IMR-90 (cell line): ENCODE measurements around the gene DHRS12. TPM values are rescaled to one million over a fixed set of nuclear protein-coding genes. Genes with fewer than 3 reads are reported as not detected.

ENCODE experiments used
- ATAC-seq: fragments of 200-7000 bp; cut with Tn5 transposase; 2 replicates; pipeline ENCODE4 v1.9.1; 2020; ENCODE audit warnings: low read depth, mild to moderate bottlenecking, moderate library complexity
- BruUV-seq: library from RNA; stranded (reverse); fragments of 400-500 nt; replicated peaks from 2 replicates; lab custom pipeline; 2021; lab: Mats Ljungman, UMichigan
- CTCF ChIA-PET: fragments of 300-600 bp; formaldehyde crosslinking; extraction: SDS; loops from one replicate; lab custom pipeline; 2021; ENCODE audit warnings: antibody characterized with exemption; lab: Yijun Ruan, JAX
- POLR2A ChIA-PET: fragments of 300-600 bp; sonication (Branson Sonifier 250); formaldehyde crosslinking; loops from one replicate; lab custom pipeline; 2022; ENCODE audit warnings: antibody characterized with exemption; ENCODE audit not compliant: unreplicated experiment; lab: Charles Lee
- DNase-seq: peaks from one replicate; pipeline ENCODE4 v3.0.0; 2013
- H2AFZ ChIP-seq: replicated peaks from 2 replicates; pipeline ENCODE3; 2013; ENCODE audit warnings: low read length, mild to moderate bottlenecking; ENCODE audit not compliant: poor library complexity
- H2AK5ac ChIP-seq: 2 replicates; pipeline ENCODE4 v1.6.1; 2013; ENCODE audit warnings: low read depth, low read length, inconsistent platforms
- H2AK9ac ChIP-seq: replicated peaks from 2 replicates; pipeline ENCODE3; 2013; ENCODE audit warnings: mild to moderate bottlenecking, low read depth, low read length, moderate library complexity; ENCODE audit not compliant: poor library complexity
- H2BK120ac ChIP-seq: 2 replicates; pipeline ENCODE4 v1.6.1; 2013; ENCODE audit warnings: low read depth, low read length, inconsistent platforms
- H2BK15ac ChIP-seq: 3 replicates; pipeline ENCODE4 v1.6.1; 2013; ENCODE audit warnings: low read depth, low read length, inconsistent platforms
- H2BK20ac ChIP-seq: 2 replicates; pipeline ENCODE4 v1.6.1; 2013; ENCODE audit warnings: low read depth, mild to moderate bottlenecking, inconsistent platforms, low read length, moderate library complexity
- H2BK5ac ChIP-seq: 2 replicates; pipeline ENCODE4 v1.6.1; 2013; ENCODE audit warnings: mild to moderate bottlenecking, low read depth, low read length, inconsistent platforms; ENCODE audit not compliant: poor library complexity, severe bottlenecking
- H3K14ac ChIP-seq: replicated peaks from 2 replicates; pipeline ENCODE4 v1.6.1; 2013; ENCODE audit warnings: low read depth, low read length, inconsistent platforms
- H3K18ac ChIP-seq: 2 replicates; pipeline ENCODE4 v1.6.1; 2013; ENCODE audit warnings: low read depth, low read length, control low read depth
- H3K23ac ChIP-seq: 2 replicates; pipeline ENCODE4 v1.6.1; 2013; ENCODE audit warnings: low read depth, low read length, inconsistent platforms
- H3K27ac ChIP-seq: 2 replicates; pipeline ENCODE4 v1.5.1; 2013; ENCODE audit warnings: mild to moderate bottlenecking, control low read depth, low read length; ENCODE audit not compliant: insufficient read depth
- H3K27me3 ChIP-seq: 2 replicates; pipeline ENCODE4 v1.6.1; 2013; ENCODE audit warnings: low read length; ENCODE audit not compliant: control insufficient read depth, insufficient read depth
- H3K36me3 ChIP-seq: 2 replicates; pipeline ENCODE4 v1.6.1; 2013; ENCODE audit warnings: low read length, mixed read lengths; ENCODE audit not compliant: control insufficient read depth, insufficient read depth
- H3K4ac ChIP-seq: 2 replicates; pipeline ENCODE4 v1.6.1; 2013; ENCODE audit warnings: low read depth, low read length, inconsistent platforms
- H3K4me1 ChIP-seq: 2 replicates; pipeline ENCODE4 v1.6.1; 2013; ENCODE audit warnings: low read length, mixed read lengths; ENCODE audit not compliant: control insufficient read depth, insufficient read depth
- H3K4me2 ChIP-seq: 2 replicates; pipeline ENCODE4 v1.6.1; 2013; ENCODE audit warnings: low read depth, mild to moderate bottlenecking, control low read depth, low read length, moderate library complexity
- H3K4me3 ChIP-seq: 2 replicates; pipeline ENCODE4 v1.5.1; 2013; ENCODE audit warnings: low read depth, mild to moderate bottlenecking, control low read depth, low read length, moderate library complexity; ENCODE audit not compliant: insufficient read depth
- H3K56ac ChIP-seq: 2 replicates; pipeline ENCODE4 v1.6.1; 2013; ENCODE audit warnings: low read length, inconsistent platforms; ENCODE audit not compliant: insufficient read depth; ENCODE audit errors: extremely low read depth
- H3K79me1 ChIP-seq, 2 experiments: 2 replicates each; pipeline ENCODE4 v1.6.1; 2013; ENCODE audit warnings: low read length in 2 of 2, inconsistent platforms in 1 of 2, low read depth in 1 of 2
- H3K9ac ChIP-seq: 2 replicates; pipeline ENCODE4 v1.6.1; 2013; ENCODE audit warnings: low read depth, low read length, control low read depth
- H3K9me1 ChIP-seq: 2 replicates; pipeline ENCODE4 v1.6.1; 2013; ENCODE audit warnings: low read length, inconsistent platforms; ENCODE audit not compliant: insufficient read depth
- H3K9me3 ChIP-seq: 2 replicates; pipeline ENCODE4 v1.6.1; 2013; ENCODE audit warnings: low read length; ENCODE audit not compliant: control insufficient read depth, insufficient read depth
- H4K20me1 ChIP-seq: 2 replicates; pipeline ENCODE4 v1.6.1; 2013; ENCODE audit warnings: low read length, inconsistent platforms; ENCODE audit not compliant: insufficient read depth
- H4K5ac ChIP-seq: 2 replicates; pipeline ENCODE4 v1.6.1; 2013; ENCODE audit warnings: mild to moderate bottlenecking, low read depth, low read length, control low read depth
- H4K8ac ChIP-seq, 2 experiments: 2 replicates each; pipeline ENCODE4 v1.6.1; 2013; ENCODE audit warnings: low read depth in 2 of 2, low read length in 2 of 2, control low read depth in 1 of 2, inconsistent platforms in 1 of 2
- H4K91ac ChIP-seq: 2 replicates; pipeline ENCODE4 v1.6.1; 2013; ENCODE audit warnings: low read depth, low read length, inconsistent platforms; ENCODE audit not compliant: insufficient read depth
- BHLHE40 ChIP-seq: fragments of 150-350 bp; IDR thresholded peaks from 2 replicates; pipeline ENCODE4 v1.6.1; 2016; ENCODE audit warnings: mild to moderate bottlenecking, low read depth, low read length
- CHD1 ChIP-seq: IDR thresholded peaks from 2 replicates; pipeline ENCODE4 v1.6.1; 2012; ENCODE audit warnings: low read depth, low read length, improper control_type of control experiment
- ELK1 ChIP-seq: fragments of 150-350 bp; IDR thresholded peaks from 2 replicates; pipeline ENCODE4 v1.6.1; 2016; ENCODE audit warnings: low read depth, mild to moderate bottlenecking, low read length, moderate library complexity, borderline replicate concordance
- FOS ChIP-seq: fragments of 150-350 bp; IDR thresholded peaks from 2 replicates; pipeline ENCODE4 v1.6.1; 2016; ENCODE audit warnings: low read depth, low read length
- MAFK ChIP-seq: IDR thresholded peaks from 2 replicates; pipeline ENCODE4 v1.6.1; 2012; ENCODE audit warnings: low read depth, low read length, improper control_type of control experiment
- MXI1 ChIP-seq: IDR thresholded peaks from 2 replicates; pipeline ENCODE4 v1.6.1; 2012; ENCODE audit warnings: low read depth, mild to moderate bottlenecking, low read length, moderate library complexity, borderline replicate concordance
- NFE2L2 ChIP-seq: fragments of 150-350 bp; IDR thresholded peaks from 2 replicates; pipeline ENCODE4 v1.6.1; 2016; ENCODE audit warnings: low read depth, mild to moderate bottlenecking, low read length
- POLR2A ChIP-seq: IDR thresholded peaks from 2 replicates; pipeline ENCODE4 v1.6.1; 2012; ENCODE audit warnings: mild to moderate bottlenecking, low read depth, low read length
- RCOR1 ChIP-seq: IDR thresholded peaks from 2 replicates; pipeline ENCODE4 v1.6.1; 2012; ENCODE audit warnings: mild to moderate bottlenecking, low read length, improper control_type of control experiment; ENCODE audit not compliant: insufficient replicate concordance
- RFX5 ChIP-seq: IDR thresholded peaks from 2 replicates; pipeline ENCODE4 v1.8.0; 2012; ENCODE audit warnings: low read depth, mild to moderate bottlenecking, low read length, moderate library complexity
- SMC3 ChIP-seq: fragments of 150-350 bp; IDR thresholded peaks from 2 replicates; pipeline ENCODE4 v1.6.1; 2016; ENCODE audit warnings: low read depth, mild to moderate bottlenecking, antibody characterized with exemption, low read length, moderate library complexity
- WGBS, 2 experiments: methylation state at CpG; one replicate each; pipeline versions ENCODE4 v1.1.5 to v1.1.7; 2013; ENCODE audit warnings: missing lambda C conversion rate in 2 of 2; ENCODE audit not compliant: insufficient read length in 1 of 2; ENCODE audit errors: extremely low coverage in 2 of 2; 5-methylcytosine and 5-hydroxymethylcytosine counted together
- dilution Hi-C: fragments of 300-500 bp; cut with HindIII; formaldehyde crosslinking; loops from one replicate; pipeline ENCODE4 v1.14.3; 2018; ENCODE audit warnings: low sequenced_read_pairs; ENCODE audit not compliant: unreplicated experiment
- in situ Hi-C: fragments of 300-500 bp; cut with MboI; formaldehyde crosslinking; loops from 3 replicates; pipeline ENCODE4 v1.14.3; 2019; ENCODE audit warnings: low sequenced_read_pairs, inconsistent platforms, mixed read lengths
- intact Hi-C: fragments of 100-400 bp; cut with micrococcal nuclease; formaldehyde crosslinking; loops from 2 replicates; pipeline ENCODE4 v1.10.0; 2022
- polyA plus RNA-seq, 3 experiments: library from polyadenylated mRNA; depleted of rRNA; stranded (reverse); fragments of >200 nt; gene quantifications; 2 replicates each; pipeline ENCODE4 v1.2.3, GENCODE V29; 2012; ENCODE audit warnings: low replicate concordance in 1 of 3
- total RNA-seq: library from RNA; depleted of rRNA; stranded (reverse); fragments of >200 nt; gene quantifications from 2 replicates; pipeline ENCODE4 v1.2.3, GENCODE V29; 2012
- TF ChIP-seq, protein P1 (sequence below): conservative IDR thresholded peaks from 2 replicates; pipeline ENCODE4 v1.5.1; 2012; ENCODE audit warnings: mild to moderate bottlenecking, low read depth, low read length, improper control_type of control experiment
- TF ChIP-seq, protein P2 (sequence below): fragments of 150-350 bp; IDR thresholded peaks from 2 replicates; pipeline ENCODE4 v1.6.1; 2017; ENCODE audit warnings: mild to moderate bottlenecking, antibody characterized with exemption, low read length, low read depth

DHRS12 gene
- total and polyA plus RNA-seq, 2 of the 4 experiments (the other 2 are of a cell fraction): 1.3 to 1.6 TPM

- 89% methylated on average over 4 of the region's 9 CpGs; no CpG with 5 or more reads in 1 of the 2 experiments for WGBS, 2 experiments
- H3K4me1 ChIP-seq: no peaks in the 10 kb centered on the region
- H2AK9ac ChIP-seq: no peak overlapping the region
- H4K8ac ChIP-seq: no peak overlapping the region
- H3K18ac ChIP-seq: no peak overlapping the region
- no peak overlapping the region for H2AFZ ChIP-seq
- no peak overlapping the region for H4K91ac ChIP-seq
- H2BK120ac ChIP-seq: no peak overlapping the region
- H3K27me3 ChIP-seq: peaks cover 10% of the 10 kb centered on the region
- H4K20me1 ChIP-seq: no peaks in the 10 kb centered on the region
- H2BK20ac ChIP-seq: no peak overlapping the region
- no peak overlapping the region for H3K23ac ChIP-seq
- H3K4ac ChIP-seq: no peak overlapping the region
- H2AK5ac ChIP-seq: no peak overlapping the region
- H2BK5ac ChIP-seq: no peak overlapping the region
- no peak overlapping the region for H3K56ac ChIP-seq
- dilution Hi-C loops (no loop called here), in situ Hi-C loops (no loop called here), intact Hi-C loops (no loop called here)
- DNase-seq (no peak), ATAC-seq (no peak)
- no TSS peak for BruUV-seq
- H3K9ac ChIP-seq: no peak overlapping the region
- no peak overlapping the region for H3K27ac ChIP-seq
- H3K4me3 ChIP-seq: no peak overlapping the region
- ChIA-PET CTCF (no interaction called here), POLR2A (no interaction called here)
- H3K36me3 ChIP-seq: no peaks in the 10 kb centered on the region
- H2BK15ac ChIP-seq: no peak overlapping the region
- TF ChIP-seq SMC3: no peak
- TF ChIP-seq RCOR1: no peak
- TF ChIP-seq, protein P1, sequence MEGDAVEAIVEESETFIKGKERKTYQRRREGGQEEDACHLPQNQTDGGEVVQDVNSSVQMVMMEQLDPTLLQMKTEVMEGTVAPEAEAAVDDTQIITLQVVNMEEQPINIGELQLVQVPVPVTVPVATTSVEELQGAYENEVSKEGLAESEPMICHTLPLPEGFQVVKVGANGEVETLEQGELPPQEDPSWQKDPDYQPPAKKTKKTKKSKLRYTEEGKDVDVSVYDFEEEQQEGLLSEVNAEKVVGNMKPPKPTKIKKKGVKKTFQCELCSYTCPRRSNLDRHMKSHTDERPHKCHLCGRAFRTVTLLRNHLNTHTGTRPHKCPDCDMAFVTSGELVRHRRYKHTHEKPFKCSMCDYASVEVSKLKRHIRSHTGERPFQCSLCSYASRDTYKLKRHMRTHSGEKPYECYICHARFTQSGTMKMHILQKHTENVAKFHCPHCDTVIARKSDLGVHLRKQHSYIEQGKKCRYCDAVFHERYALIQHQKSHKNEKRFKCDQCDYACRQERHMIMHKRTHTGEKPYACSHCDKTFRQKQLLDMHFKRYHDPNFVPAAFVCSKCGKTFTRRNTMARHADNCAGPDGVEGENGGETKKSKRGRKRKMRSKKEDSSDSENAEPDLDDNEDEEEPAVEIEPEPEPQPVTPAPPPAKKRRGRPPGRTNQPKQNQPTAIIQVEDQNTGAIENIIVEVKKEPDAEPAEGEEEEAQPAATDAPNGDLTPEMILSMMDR: no peak
- TF ChIP-seq MAFK: no peak
- TF ChIP-seq ELK1: no peak
- TF ChIP-seq FOS: no peak
- no peak for TF ChIP-seq MXI1
- no peak for TF ChIP-seq BHLHE40
- TF ChIP-seq POLR2A: no peak
- TF ChIP-seq CHD1: no peak
- TF ChIP-seq RFX5: no peak
- no peak for TF ChIP-seq NFE2L2
- TF ChIP-seq, protein P2, sequence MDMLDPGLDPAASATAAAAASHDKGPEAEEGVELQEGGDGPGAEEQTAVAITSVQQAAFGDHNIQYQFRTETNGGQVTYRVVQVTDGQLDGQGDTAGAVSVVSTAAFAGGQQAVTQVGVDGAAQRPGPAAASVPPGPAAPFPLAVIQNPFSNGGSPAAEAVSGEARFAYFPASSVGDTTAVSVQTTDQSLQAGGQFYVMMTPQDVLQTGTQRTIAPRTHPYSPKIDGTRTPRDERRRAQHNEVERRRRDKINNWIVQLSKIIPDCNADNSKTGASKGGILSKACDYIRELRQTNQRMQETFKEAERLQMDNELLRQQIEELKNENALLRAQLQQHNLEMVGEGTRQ: no peak
- H3K9me1 ChIP-seq: peaks cover 4% of the 10 kb centered on the region; the same call in 1 of the 2 replicates
- no peaks in the 10 kb centered on the region for H3K9me3 ChIP-seq
- no peaks in the 10 kb centered on the region for H3K79me1 ChIP-seq
- H3K14ac ChIP-seq: no peak overlapping the region
- no peak overlapping the region for H4K5ac ChIP-seq
- no peak overlapping the region for H3K4me2 ChIP-seq
These were observed 26.0 kb downstream of the DHRS12 start for GRCh38 chr13:51777921-51778320.
